HFFc6 (cell line): ENCODE results near the gene ZNF106. TPM values are rescaled to one million over a fixed set of nuclear protein-coding genes. Genes with fewer than 3 reads are reported as not detected.

Source experiments
- DNase-seq: peaks from one replicate; pipeline ENCODE4 v3.0.0-alpha.2; 2018
- H3K27ac Mint-ChIP-seq: 2 replicates; pipeline ENCODE4 v1.8.0; 2020; ENCODE audit warnings: mild to moderate bottlenecking, mixed read lengths
- H3K27me3 Mint-ChIP-seq: 2 replicates; pipeline ENCODE4 v1.8.0; 2021; ENCODE audit warnings: mild to moderate bottlenecking, moderate library complexity, mixed read lengths; ENCODE audit not compliant: insufficient read depth
- H3K36me3 Mint-ChIP-seq: 2 replicates; pipeline ENCODE4 v1.8.0; 2021; ENCODE audit warnings: low read depth, mixed read lengths
- H3K4me1 Mint-ChIP-seq: 2 replicates; pipeline ENCODE4 v1.8.0; 2020; ENCODE audit warnings: low read depth, mixed read lengths
- H3K4me3 Mint-ChIP-seq: 2 replicates; pipeline ENCODE4 v1.8.0; 2020; ENCODE audit warnings: mild to moderate bottlenecking, moderate library complexity, mixed read lengths
- H3K9me3 Mint-ChIP-seq: 2 replicates; pipeline ENCODE4 v1.8.0; 2020; ENCODE audit warnings: mild to moderate bottlenecking, mixed read lengths
- CTCF ChIP-seq: fragments of 200-600 bp; sonication (generic); IDR thresholded peaks from 2 replicates; pipeline ENCODE4 v1.5.0; 2021; ENCODE audit warnings: antibody characterized with exemption, mild to moderate bottlenecking
- total RNA-seq, 6 experiments: library from RNA; stranded (reverse); fragmentation: NEBNext Ultra II Directional; extraction: Animal tissue kit (Norgen Biotek cat#: 25700); gene quantifications; 2 replicates in 1 of 6; 3 replicates in 5 of 6; pipeline ENCODE4 v1.2.3, GENCODE V29; 2021

ZNF106 gene
- total RNA-seq, 6 experiments from 2014 or later, result 51.5 to 58.9 (median 56.1) TPM

GRCh38 chr15:42493679-42494078 is 2.7 kb upstream of the ZNF106 start:
- Mint-ChIP-seq H3K4me1 (peaks cover 52% of the 10 kb centered on the region), H3K4me3 (no peak overlapping the region), H3K9me3 (no peaks in the 10 kb centered on the region), H3K27ac (peak overlapping the region; percentile 94), H3K27me3 (peaks cover 5% of the 10 kb centered on the region; the same call in 1 of the 2 replicates), H3K36me3 (peaks cover 8% of the 10 kb centered on the region)
- TF ChIP-seq CTCF, result no peak
- DNase-seq, result no peak

- Mint-ChIP-seq H3K27me3 (peaks cover 5% of the 10 kb centered on the region; the same call in 1 of the 2 replicates), H3K9me3 (no peaks in the 10 kb centered on the region), H3K27ac (peak overlapping the region; percentile 100), H3K4me1 (peaks cover 52% of the 10 kb centered on the region), H3K4me3 (peak overlapping the region; percentile 94), H3K36me3 (peaks cover 8% of the 10 kb centered on the region)
- peak; percentile 74 for DNase-seq
- no peak for TF ChIP-seq CTCF
Observed at GRCh38 chr15:42491539-42492225, 741 bp upstream of the ZNF106 start.

GRCh38 chr15:42490291-42490670 is 660 bp downstream of the ZNF106 start:
- no peak for TF ChIP-seq CTCF
- no peaks in the 10 kb centered on the region for H3K9me3 Mint-ChIP-seq
- no peaks in the 10 kb centered on the region for H3K36me3 Mint-ChIP-seq
- DNase-seq, result no peak
- peaks cover 41% of the 10 kb centered on the region for H3K4me1 Mint-ChIP-seq
- peaks cover 4% of the 10 kb centered on the region; the same call in 1 of the 2 replicates for H3K27me3 Mint-ChIP-seq
- H3K4me3 Mint-ChIP-seq, result peak overlapping the region; percentile 94
- H3K27ac Mint-ChIP-seq, result peak overlapping the region; percentile 100

- Mint-ChIP-seq H3K4me1 (peaks cover 16% of the 10 kb centered on the region), H3K36me3 (peaks cover 5% of the 10 kb centered on the region; the same call in 1 of the 2 replicates), H3K27ac (no peak overlapping the region; the same call in 1 of the 2 replicates), H3K9me3 (no peaks in the 10 kb centered on the region), H3K27me3 (peaks cover 1% of the 10 kb centered on the region; the same call in 1 of the 2 replicates), H3K4me3 (no peak overlapping the region)
- no peak for DNase-seq
- TF ChIP-seq CTCF, result no peak
Observed at GRCh38 chr15:42483677-42484076, 7.3 kb downstream of the ZNF106 start.

GRCh38 chr15:42482701-42483100 is 8.2 kb downstream of the ZNF106 start:
- TF ChIP-seq CTCF, result no peak
- Mint-ChIP-seq H3K9me3 (no peaks in the 10 kb centered on the region), H3K4me1 (peaks cover 10% of the 10 kb centered on the region), H3K36me3 (peaks cover 5% of the 10 kb centered on the region; the same call in 1 of the 2 replicates), H3K27me3 (peaks cover 1% of the 10 kb centered on the region; the same call in 1 of the 2 replicates), H3K4me3 (no peak overlapping the region), H3K27ac (no peak overlapping the region)
- no peak for DNase-seq
